ENCODE data around the gene PLEKHA6. TPM values are rescaled to one million over a fixed set of nuclear protein-coding genes. Genes with fewer than 3 reads are reported as not detected.

PLEKHA6 gene
- total and polyA plus RNA-seq, 2 of the 4 experiments (the other 2 are of a cell fraction): 8.2 to 19.9 TPM

DNA sequence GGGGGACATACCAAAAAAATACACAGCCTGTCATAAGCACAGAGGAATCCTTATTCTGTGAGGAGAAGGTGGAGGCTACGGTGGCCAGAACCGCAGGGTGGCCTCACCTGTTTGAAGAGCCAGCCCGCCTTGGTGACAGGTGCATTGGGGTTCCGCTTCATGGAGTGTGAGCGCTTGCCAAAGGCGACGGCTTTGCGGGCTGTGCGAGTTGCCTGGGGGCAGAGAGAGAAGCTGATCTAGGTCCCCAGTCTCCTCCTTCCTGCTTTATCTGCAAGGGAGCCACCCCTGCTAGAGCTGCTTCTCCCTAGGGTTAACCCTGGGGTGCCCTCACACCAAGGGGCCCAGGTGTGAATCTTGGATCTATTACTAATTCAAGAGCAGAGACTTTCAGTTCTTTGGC lies 91.6 kb downstream of the PLEKHA6 start:
- Histone ChIP-seq H3K9me1 (ENCODE audit: insufficient read depth, low read length) (0 out of 2 replicates have a peak, but pooled peaks cover 4% of the 10 kb centered on the region), H4K91ac (ENCODE audit: insufficient read depth, low read depth, low read length) (no peak overlapping the region), H3K14ac (replicated peaks; ENCODE audit: low read depth, low read length) (no peak overlapping the region), H2AK9ac (replicated peaks; ENCODE audit: low read depth, low read length, poor library complexity) (no peak overlapping the region), H3K4me2 (ENCODE audit: low read depth, low read length) (no peak overlapping the region), H2BK5ac (ENCODE audit: low read depth, low read length, poor library complexity, severe bottlenecking) (no peak overlapping the region), H4K20me1 (ENCODE audit: insufficient read depth, low read length) (no peaks in the 10 kb centered on the region), H3K36me3 (ENCODE audit: control insufficient read depth, insufficient read depth, low read length) (peaks cover 38% of the 10 kb centered on the region), H4K8ac (ENCODE audit: low read depth in 2 of 2, low read length in 2 of 2) (no peak overlapping the region), H2BK20ac (ENCODE audit: low read depth, low read length) (no peak overlapping the region), H3K4me1 (ENCODE audit: control insufficient read depth, insufficient read depth, low read length) (peaks cover 4% of the 10 kb centered on the region), H2AFZ (replicated peaks; ENCODE audit: low read length, poor library complexity) (no peak overlapping the region), H3K4me3 (ENCODE audit: insufficient read depth, low read depth, low read length) (no peak overlapping the region), H3K56ac (ENCODE audit: extremely low read depth, insufficient read depth, low read length) (no peak overlapping the region), H2BK120ac (ENCODE audit: low read depth, low read length) (no peak overlapping the region), H3K27ac (ENCODE audit: insufficient read depth, low read length) (no peak overlapping the region), H3K23ac (ENCODE audit: low read depth, low read length) (no peak overlapping the region), H4K5ac (ENCODE audit: low read depth, low read length) (no peak overlapping the region), H3K18ac (ENCODE audit: low read depth, low read length) (no peak overlapping the region), H2BK15ac (ENCODE audit: low read depth, low read length) (no peak overlapping the region), H2AK5ac (ENCODE audit: low read depth, low read length) (no peak overlapping the region), H3K9ac (ENCODE audit: low read depth, low read length) (no peak overlapping the region), H3K4ac (ENCODE audit: low read depth, low read length) (no peak overlapping the region), H3K9me3 (ENCODE audit: control insufficient read depth, insufficient read depth, low read length) (no peaks in the 10 kb centered on the region), H3K79me1 (ENCODE audit: low read depth in 1 of 2, low read length in 2 of 2) (no peaks in the 10 kb centered on the region), H3K27me3 (ENCODE audit: control insufficient read depth, insufficient read depth, low read length) (no peaks in the 10 kb centered on the region)
- dilution Hi-C loops (cut with HindIII; ENCODE audit: low sequenced_read_pairs, unreplicated experiment) (no loop called here), intact Hi-C loops (cut with micrococcal nuclease) (no loop called here), in situ Hi-C loops (cut with MboI; ENCODE audit: low sequenced_read_pairs) (no loop called here)
- ChIA-PET CTCF (no interaction called here), POLR2A (ENCODE audit: unreplicated experiment) (no interaction called here)
- 90% methylated on average over 2 of the region's 9 CpGs; no CpG with 5 or more reads in 1 of the 2 experiments for WGBS, 2 experiments (ENCODE audit: extremely low coverage in 2 of 2, insufficient read length in 1 of 2)
- ATAC-seq (ENCODE audit: low read depth) (no peak), DNase-seq (no peak)
- no TSS peak for BruUV-seq (replicated peaks)
- TF ChIP-seq MAFK (IDR thresholded peaks at IDR 0.05; ENCODE audit: low read depth, low read length): no peak
- TF ChIP-seq, protein P1, sequence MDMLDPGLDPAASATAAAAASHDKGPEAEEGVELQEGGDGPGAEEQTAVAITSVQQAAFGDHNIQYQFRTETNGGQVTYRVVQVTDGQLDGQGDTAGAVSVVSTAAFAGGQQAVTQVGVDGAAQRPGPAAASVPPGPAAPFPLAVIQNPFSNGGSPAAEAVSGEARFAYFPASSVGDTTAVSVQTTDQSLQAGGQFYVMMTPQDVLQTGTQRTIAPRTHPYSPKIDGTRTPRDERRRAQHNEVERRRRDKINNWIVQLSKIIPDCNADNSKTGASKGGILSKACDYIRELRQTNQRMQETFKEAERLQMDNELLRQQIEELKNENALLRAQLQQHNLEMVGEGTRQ (IDR thresholded peaks at IDR 0.05; ENCODE audit: low read depth, low read length): no peak
- TF ChIP-seq NFE2L2 (IDR thresholded peaks at IDR 0.05; ENCODE audit: low read depth, low read length): no peak
- TF ChIP-seq CHD1 (IDR thresholded peaks at IDR 0.05; ENCODE audit: low read depth, low read length): no peak
- TF ChIP-seq, protein P2, sequence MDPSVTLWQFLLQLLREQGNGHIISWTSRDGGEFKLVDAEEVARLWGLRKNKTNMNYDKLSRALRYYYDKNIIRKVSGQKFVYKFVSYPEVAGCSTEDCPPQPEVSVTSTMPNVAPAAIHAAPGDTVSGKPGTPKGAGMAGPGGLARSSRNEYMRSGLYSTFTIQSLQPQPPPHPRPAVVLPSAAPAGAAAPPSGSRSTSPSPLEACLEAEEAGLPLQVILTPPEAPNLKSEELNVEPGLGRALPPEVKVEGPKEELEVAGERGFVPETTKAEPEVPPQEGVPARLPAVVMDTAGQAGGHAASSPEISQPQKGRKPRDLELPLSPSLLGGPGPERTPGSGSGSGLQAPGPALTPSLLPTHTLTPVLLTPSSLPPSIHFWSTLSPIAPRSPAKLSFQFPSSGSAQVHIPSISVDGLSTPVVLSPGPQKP (IDR thresholded peaks at IDR 0.05; ENCODE audit: borderline replicate concordance, low read depth, low read length): no peak
- no peak for TF ChIP-seq MAZ (IDR thresholded peaks at IDR 0.05; ENCODE audit: borderline replicate concordance, low read depth, low read length)
- TF ChIP-seq, protein P3, sequence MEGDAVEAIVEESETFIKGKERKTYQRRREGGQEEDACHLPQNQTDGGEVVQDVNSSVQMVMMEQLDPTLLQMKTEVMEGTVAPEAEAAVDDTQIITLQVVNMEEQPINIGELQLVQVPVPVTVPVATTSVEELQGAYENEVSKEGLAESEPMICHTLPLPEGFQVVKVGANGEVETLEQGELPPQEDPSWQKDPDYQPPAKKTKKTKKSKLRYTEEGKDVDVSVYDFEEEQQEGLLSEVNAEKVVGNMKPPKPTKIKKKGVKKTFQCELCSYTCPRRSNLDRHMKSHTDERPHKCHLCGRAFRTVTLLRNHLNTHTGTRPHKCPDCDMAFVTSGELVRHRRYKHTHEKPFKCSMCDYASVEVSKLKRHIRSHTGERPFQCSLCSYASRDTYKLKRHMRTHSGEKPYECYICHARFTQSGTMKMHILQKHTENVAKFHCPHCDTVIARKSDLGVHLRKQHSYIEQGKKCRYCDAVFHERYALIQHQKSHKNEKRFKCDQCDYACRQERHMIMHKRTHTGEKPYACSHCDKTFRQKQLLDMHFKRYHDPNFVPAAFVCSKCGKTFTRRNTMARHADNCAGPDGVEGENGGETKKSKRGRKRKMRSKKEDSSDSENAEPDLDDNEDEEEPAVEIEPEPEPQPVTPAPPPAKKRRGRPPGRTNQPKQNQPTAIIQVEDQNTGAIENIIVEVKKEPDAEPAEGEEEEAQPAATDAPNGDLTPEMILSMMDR (conservative IDR thresholded peaks at IDR 0.05; ENCODE audit: low read depth, low read length): no peak
- TF ChIP-seq RAD21 (IDR thresholded peaks at IDR 0.05; ENCODE audit: low read length): no peak
- TF ChIP-seq RCOR1 (IDR thresholded peaks at IDR 0.05; ENCODE audit: insufficient replicate concordance, low read length): no peak
- no peak for TF ChIP-seq RFX5 (IDR thresholded peaks at IDR 0.05; ENCODE audit: low read depth, low read length)

Data from IMR-90 (cell line).